ENCODE measurements around the gene NUDCD3.
A peak's percentile ranks its signal among the peaks of the same experiment; 100 is the strongest.
"Not testable (repeated sequence)": the region's sequence is repeated elsewhere in the genome, so short reads cannot be mapped to it uniquely, and the experiment has no call there.

Gene NUDCD3

GRCh38 chr7:44434201-44434600, 56.3 kb downstream of the NUDCD3 start:
- DNase-seq (ENCODE audit: low spot score): no peak
- no peak for TF ChIP-seq CTCF (IDR thresholded peaks at IDR 0.05; ENCODE audit: extremely low read depth, insufficient read depth, missing control alignments)
- in situ Hi-C loops (cut with MboI; ENCODE audit: low pct_unique_long_range_greater_than_20kb, low sequenced_read_pairs, unreplicated experiment): no loop called here

- no peak for DNase-seq (ENCODE audit: low spot score)
- no peak for TF ChIP-seq CTCF (IDR thresholded peaks at IDR 0.05; ENCODE audit: extremely low read depth, insufficient read depth, missing control alignments)
- in situ Hi-C loops (cut with MboI; ENCODE audit: low pct_unique_long_range_greater_than_20kb, low sequenced_read_pairs, unreplicated experiment): no loop called here
Observed at GRCh38 chr7:44433255-44434022, 57.0 kb downstream of the NUDCD3 start.

GRCh38 chr7:44432381-44432977, 58.0 kb downstream of the NUDCD3 start:
- DNase-seq (ENCODE audit: low spot score): no peak
- no peak for TF ChIP-seq CTCF (IDR thresholded peaks at IDR 0.05; ENCODE audit: extremely low read depth, insufficient read depth, missing control alignments)
- in situ Hi-C loops (cut with MboI; ENCODE audit: low pct_unique_long_range_greater_than_20kb, low sequenced_read_pairs, unreplicated experiment): no loop called here

- TF ChIP-seq CTCF (IDR thresholded peaks at IDR 0.05; ENCODE audit: extremely low read depth, insufficient read depth, missing control alignments): peak; percentile 82
- in situ Hi-C loops (cut with MboI; ENCODE audit: low pct_unique_long_range_greater_than_20kb, low sequenced_read_pairs, unreplicated experiment): no loop called here
- DNase-seq (ENCODE audit: low spot score): peak; percentile 65
Observed at GRCh38 chr7:44431091-44431608, 59.3 kb downstream of the NUDCD3 start.

GRCh38 chr7:44430054-44430453, 60.4 kb downstream of the NUDCD3 start:
- in situ Hi-C loops (cut with MboI; ENCODE audit: low pct_unique_long_range_greater_than_20kb, low sequenced_read_pairs, unreplicated experiment): no loop called here
- no peak for TF ChIP-seq CTCF (IDR thresholded peaks at IDR 0.05; ENCODE audit: extremely low read depth, insufficient read depth, missing control alignments)

DNA sequence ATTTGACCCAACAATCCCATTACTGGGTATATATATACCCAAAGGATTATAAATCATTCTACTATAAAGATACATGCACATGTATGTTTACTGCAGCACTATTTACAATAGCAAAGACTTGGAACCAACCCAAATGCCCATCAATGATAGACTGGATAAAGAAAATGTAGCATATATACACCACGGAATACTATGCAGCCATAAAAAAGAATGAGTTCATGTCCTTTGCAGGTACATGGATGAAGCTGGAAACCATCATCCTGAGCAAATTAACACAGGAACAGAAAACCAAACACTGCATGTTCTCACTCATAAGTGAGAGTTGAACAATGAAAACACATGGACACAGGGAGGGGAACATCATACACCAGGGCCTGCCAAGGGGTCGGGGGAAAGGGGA, 65.7 kb downstream of the NUDCD3 start:
- DNase-seq (ENCODE audit: low spot score); in situ Hi-C loops (cut with MboI; ENCODE audit: low pct_unique_long_range_greater_than_20kb, low sequenced_read_pairs, unreplicated experiment): not testable (repeated sequence)

More at GRCh38 chr7:44430054-44430453, 60.4 kb downstream of the NUDCD3 start:
- no peak for DNase-seq (ENCODE audit: low spot score)

DNA sequence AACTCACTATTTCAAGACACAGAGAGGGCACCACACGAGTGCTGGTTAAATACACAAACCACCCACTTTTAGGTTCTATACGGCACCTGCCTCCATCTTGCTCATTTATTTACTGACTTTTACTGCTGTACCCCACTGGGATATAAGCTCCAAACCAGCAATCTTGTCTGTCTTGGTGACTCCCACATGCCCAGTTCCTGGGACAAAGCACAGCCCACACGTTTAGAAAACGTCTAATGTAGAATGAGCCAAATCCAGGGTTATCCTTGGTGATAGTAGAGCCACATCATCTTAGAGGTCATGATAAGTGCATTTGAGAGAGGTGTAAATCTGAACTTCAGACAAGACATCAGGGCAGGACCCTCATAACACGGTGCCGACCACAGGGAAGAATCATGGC, 73.5 kb downstream of the NUDCD3 start:
- no peak for DNase-seq (ENCODE audit: low spot score)
- no peak for TF ChIP-seq CTCF (IDR thresholded peaks at IDR 0.05; ENCODE audit: extremely low read depth, insufficient read depth, missing control alignments)
- in situ Hi-C loops (cut with MboI; ENCODE audit: low pct_unique_long_range_greater_than_20kb, low sequenced_read_pairs, unreplicated experiment): no loop called here

Measured in GM13977 (cell line).